GM12878 (cell line): ENCODE data around the gene AP2B1. TPM values are rescaled to one million over a fixed set of nuclear protein-coding genes. Genes with fewer than 3 reads are reported as not detected.

Experiments used
- ATAC-seq: fragments of 200-7000 bp; cut with Tn5 transposase; 3 replicates; pipeline ENCODE4 v1.9.1; 2020; ENCODE audit warnings: mild to moderate bottlenecking, moderate library complexity
- BruUV-seq: library from RNA; stranded (reverse); fragments of 400-500 nt; replicated peaks from 2 replicates; lab custom pipeline; 2021; lab: Mats Ljungman, UMichigan
- CTCF ChIA-PET: fragments of 300-600 bp; sonication (Branson Sonifier 250); formaldehyde crosslinking; extraction: SDS; loops from one replicate; lab custom pipeline; 2021; ENCODE audit warnings: inconsistent platforms; lab: Yijun Ruan, JAX
- POLR2A ChIA-PET: fragments of 350-600 bp; formaldehyde crosslinking; extraction: SDS; loops from one replicate; lab custom pipeline; 2021; ENCODE audit warnings: inconsistent platforms; lab: Charles Lee
- RAD21 ChIA-PET: fragments of 300-600 bp; sonication (Branson Sonifier 250); formaldehyde crosslinking; loops from one replicate; lab custom pipeline; 2023; ENCODE audit warnings: antibody characterized with exemption; ENCODE audit not compliant: unreplicated experiment; lab: Charles Lee
- SMC1A ChIA-PET: fragments of 300-600 bp; sonication (Branson Sonifier 250); formaldehyde crosslinking; loops from one replicate; lab custom pipeline; 2023; ENCODE audit not compliant: unreplicated experiment, uncharacterized antibody; lab: Charles Lee
- DNase-seq: peaks from one replicate; pipeline ENCODE4 v3.0.0-alpha.2; 2011; ENCODE audit warnings: low read depth, low spot score
- FAIRE-seq: peaks from 3 replicates; lab custom pipeline; 2011; peaks lifted over from hg19 to GRCh38; lab: Jason Lieb, UNC
- H2AFZ ChIP-seq: 2 replicates; pipeline ENCODE4 v1.6.0; 2011; ENCODE audit warnings: low read depth, low read length, control low read depth; ENCODE audit not compliant: control insufficient read depth
- H3K27ac ChIP-seq: 2 replicates; pipeline ENCODE4 v1.5.1; 2011; ENCODE audit warnings: control low read depth; ENCODE audit not compliant: control insufficient read depth, insufficient read depth
- H3K27me3 ChIP-seq, 2 experiments: replicated peaks in 1 of 2; 2 replicates each; pipeline versions ENCODE4 v1.6.0 to v1.6.1; 2011; ENCODE audit warnings: low read length in 1 of 2; ENCODE audit not compliant: control insufficient read depth in 2 of 2, insufficient read depth in 2 of 2
- H3K36me3 ChIP-seq, 2 experiments: 2 replicates each; pipeline ENCODE4 v1.5.1; 2011; ENCODE audit warnings: low read length in 1 of 2; ENCODE audit not compliant: control insufficient read depth in 2 of 2, insufficient read depth in 2 of 2
- H3K4me1 ChIP-seq: 2 replicates; pipeline ENCODE4 v1.6.1; 2011; ENCODE audit warnings: mild to moderate bottlenecking, low read length, moderate library complexity, mixed read lengths; ENCODE audit not compliant: control insufficient read depth, insufficient read depth
- H3K4me2 ChIP-seq: 2 replicates; pipeline ENCODE4 v1.6.0; 2011; ENCODE audit warnings: control low read depth; ENCODE audit not compliant: control insufficient read depth, insufficient read depth
- H3K4me3 ChIP-seq: fragments of 200-600 bp; sonication (generic); 2 replicates; pipeline ENCODE4 v1.5.1; 2016
- H3K79me2 ChIP-seq: 2 replicates; pipeline ENCODE4 v1.6.0; 2011; ENCODE audit warnings: low read length; ENCODE audit not compliant: control insufficient read depth, insufficient read depth
- H3K9ac ChIP-seq: 2 replicates; pipeline ENCODE4 v1.8.0; 2011; ENCODE audit warnings: low read length, control low read depth, mixed read lengths; ENCODE audit not compliant: control insufficient read depth, insufficient read depth
- H3K9me3 ChIP-seq: replicated peaks from 3 replicates; pipeline ENCODE4 v1.5.1; 2011; ENCODE audit warnings: mild to moderate bottlenecking, low read length; ENCODE audit not compliant: control insufficient read depth, insufficient read depth
- H4K20me1 ChIP-seq: 2 replicates; pipeline ENCODE4 v1.6.0; 2011; ENCODE audit not compliant: control insufficient read depth, insufficient read depth
- BHLHE40 ChIP-seq, 2 experiments: fragments of 450-650 bp in 1 of 2; IDR thresholded peaks; 2 replicates each; pipeline ENCODE4 v1.6.1; 2011 to 2017; ENCODE audit warnings: low read depth in 2 of 2, borderline replicate concordance in 1 of 2, improper control_type of control experiment in 1 of 2, low read length in 1 of 2, mild to moderate bottlenecking in 1 of 2
- CHD4 ChIP-seq: fragments of 200-600 bp; sonication (generic); IDR thresholded peaks from 2 replicates; pipeline ENCODE4 v1.6.1; 2016; ENCODE audit warnings: mild to moderate bottlenecking
- EGR1 ChIP-seq, 2 experiments: IDR thresholded peaks; 1 replicate in 1 of 2; 2 replicates in 1 of 2; pipeline ENCODE4 v1.6.1; 2011 to 2012; ENCODE audit warnings: low read depth in 2 of 2, low read length in 2 of 2, borderline replicate concordance in 1 of 2, mild to moderate bottlenecking in 1 of 2, moderate library complexity in 1 of 2
- GATAD2B ChIP-seq: fragments of 450-650 bp; conservative IDR thresholded peaks from 2 replicates; pipeline ENCODE4 v1.6.1; 2017; ENCODE audit warnings: low read depth, mild to moderate bottlenecking, moderate library complexity
- LARP7 ChIP-seq: fragments of 450-650 bp; IDR thresholded peaks from 2 replicates; pipeline ENCODE4 v1.6.1; 2017; ENCODE audit warnings: mild to moderate bottlenecking
- MEF2A ChIP-seq: IDR thresholded peaks from 2 replicates; pipeline ENCODE4 v1.6.1; 2011; ENCODE audit warnings: low read depth, mild to moderate bottlenecking, low read length, moderate library complexity; ENCODE audit not compliant: insufficient read depth
- MTA2 ChIP-seq: fragments of 450-650 bp; IDR thresholded peaks from 2 replicates; pipeline ENCODE4 v1.6.1; 2016; ENCODE audit warnings: low read depth, mild to moderate bottlenecking, moderate library complexity
- MYC ChIP-seq: IDR thresholded peaks from 2 replicates; pipeline ENCODE4 v1.6.1; 2011; ENCODE audit warnings: mild to moderate bottlenecking, low read length, moderate library complexity, inconsistent platforms; ENCODE audit not compliant: insufficient read depth, insufficient replicate concordance, insufficient read length, severe bottlenecking
- NR2C2 ChIP-seq: IDR thresholded peaks from 2 replicates; pipeline ENCODE4 v1.6.1; 2011; ENCODE audit warnings: borderline replicate concordance, low read depth; ENCODE audit not compliant: control insufficient read depth, insufficient read length
- POLR2AphosphoS5 ChIP-seq: IDR thresholded peaks from 2 replicates; pipeline ENCODE4 v1.6.1; 2011; ENCODE audit warnings: mild to moderate bottlenecking, low read length, inconsistent platforms
- STAT3 ChIP-seq: IDR thresholded peaks from 2 replicates; pipeline ENCODE4 v1.6.1; 2011; ENCODE audit warnings: low read depth, low read length, improper control_type of control experiment
- SUZ12 ChIP-seq: fragments of 200-600 bp; sonication (generic); IDR thresholded peaks from one replicate; pipeline ENCODE4 v1.6.1; 2018; ENCODE audit warnings: antibody characterized with exemption, mild to moderate bottlenecking; ENCODE audit not compliant: unreplicated experiment
- TCF12 ChIP-seq: IDR thresholded peaks from 2 replicates; pipeline ENCODE4 v1.6.1; 2011; ENCODE audit warnings: low read depth, mild to moderate bottlenecking, low read length
- TCF3 ChIP-seq: IDR thresholded peaks from 2 replicates; pipeline ENCODE4 v1.6.1; 2012; ENCODE audit warnings: low read depth, mild to moderate bottlenecking, low read length, borderline replicate concordance; ENCODE audit not compliant: insufficient read depth
- ZNF622 ChIP-seq: fragments of 450-650 bp; IDR thresholded peaks from 2 replicates; pipeline ENCODE4 v1.6.1; 2017; ENCODE audit warnings: mild to moderate bottlenecking, inconsistent platforms
- ZSCAN29 ChIP-seq: fragments of 450-650 bp; IDR thresholded peaks from 2 replicates; pipeline ENCODE4 v1.6.1; 2017; ENCODE audit warnings: mild to moderate bottlenecking, moderate library complexity
- WGBS: methylation state at CpG from one replicate; pipeline ENCODE4 v1.1.6; 2016; ENCODE audit warnings: low lambda C conversion rate; ENCODE audit not compliant: insufficient replicate concordance, insufficient coverage; ENCODE audit errors: missing lambda C conversion rate; 5-methylcytosine and 5-hydroxymethylcytosine counted together
- in situ Hi-C: fragments of 300-500 bp; cut with MboI; formaldehyde crosslinking; loops from 9 replicates; pipeline ENCODE4 v1.14.3; 2018; ENCODE audit warnings: mixed read lengths
- intact Hi-C: fragments of 100-400 bp; cut with micrococcal nuclease; formaldehyde crosslinking; loops from one replicate; pipeline ENCODE4 v1.14.2; 2022; ENCODE audit not compliant: unreplicated experiment
- polyA plus RNA-seq, 11 experiments: library from polyadenylated mRNA; depleted of rRNA in 4 of 11; unstranded in 6 of 11; stranded (reverse) in 5 of 11; fragments of >200 nt; fragmentation: Nextera tagmentation in 4 of 11; fragmentation: Illumina TruSeq in 1 of 11; extraction: Ambion mirVana in 4 of 11; extraction: Trizol in 1 of 11; gene quantifications; 1 replicate in 1 of 11; 2 replicates in 10 of 11; pipeline versions ENCODE4 v1.2.1 to v1.2.3, GENCODE V29; 2011 to 2016; ENCODE audit warnings: inconsistent platforms in 2 of 11, missing spikeins in 2 of 11, low read depth in 1 of 11
- total RNA-seq, 4 experiments: library from RNA; depleted of rRNA in 3 of 4; stranded (reverse); fragments of >200 nt in 3 of 4; fragmentation: Illumina TruSeq in 1 of 4; extraction: Trizol in 1 of 4; gene quantifications; 2 replicates each; pipeline versions ENCODE4 v1.2.1 to v1.2.3, GENCODE V29; 2013 to 2021
- TF ChIP-seq, protein P1 (sequence below): IDR thresholded peaks from 2 replicates; pipeline ENCODE4 v1.6.1; 2011; ENCODE audit warnings: borderline replicate concordance, low read depth, mild to moderate bottlenecking, moderate library complexity, mixed read lengths, low read length; ENCODE audit not compliant: insufficient read depth; ENCODE audit errors: extremely low read length
- TF ChIP-seq, protein P2 (sequence below): IDR thresholded peaks from 2 replicates; pipeline ENCODE4 v1.6.1; 2012; ENCODE audit warnings: low read depth, low read length, improper control_type of control experiment
- TF ChIP-seq, protein P3 (sequence below): IDR thresholded peaks from 2 replicates; pipeline ENCODE4 v1.6.1; 2011; ENCODE audit warnings: borderline replicate concordance, low read depth, mild to moderate bottlenecking, moderate library complexity, low read length; ENCODE audit not compliant: insufficient read depth, poor library complexity, severe bottlenecking

Gene AP2B1
- total and polyA plus RNA-seq, 10 of the 15 experiments (the other 5 are each of a cell fraction or from before 2014, with no cell fraction given) = 18.6 to 112 (median 53.9) TPM

DNA sequence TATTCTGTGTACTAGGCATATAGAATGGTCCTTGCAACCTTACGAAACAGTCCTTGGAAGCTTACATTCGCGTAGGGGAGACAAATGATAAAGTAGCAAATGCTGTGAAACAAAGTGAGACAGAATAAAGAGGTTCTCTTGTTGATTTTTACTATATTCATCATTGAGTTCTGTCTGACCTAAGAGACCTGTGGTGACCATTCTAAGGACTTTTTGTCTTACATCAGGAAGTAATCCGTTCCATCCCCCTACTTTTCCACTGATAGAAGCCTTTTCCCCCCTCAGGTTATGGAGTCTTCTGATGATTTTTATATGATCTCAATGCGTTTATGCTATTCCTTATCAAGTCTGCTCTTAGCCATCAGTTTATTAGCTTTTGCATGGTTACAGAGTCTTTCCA is 77.6 kb downstream of the AP2B1 start (continued):
- TF ChIP-seq POLR2AphosphoS5 (no peak), LARP7 (no peak), EGR1 (IDR thresholded peaks at IDR 0.05; ENCODE audit: borderline replicate concordance in 1 of 2, low read depth in 2 of 2, low read length in 2 of 2) (no peak), MEF2A (no peak)
- TF ChIP-seq, protein P1, sequence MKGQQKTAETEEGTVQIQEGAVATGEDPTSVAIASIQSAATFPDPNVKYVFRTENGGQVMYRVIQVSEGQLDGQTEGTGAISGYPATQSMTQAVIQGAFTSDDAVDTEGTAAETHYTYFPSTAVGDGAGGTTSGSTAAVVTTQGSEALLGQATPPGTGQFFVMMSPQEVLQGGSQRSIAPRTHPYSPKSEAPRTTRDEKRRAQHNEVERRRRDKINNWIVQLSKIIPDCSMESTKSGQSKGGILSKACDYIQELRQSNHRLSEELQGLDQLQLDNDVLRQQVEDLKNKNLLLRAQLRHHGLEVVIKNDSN = no peak

DNA sequence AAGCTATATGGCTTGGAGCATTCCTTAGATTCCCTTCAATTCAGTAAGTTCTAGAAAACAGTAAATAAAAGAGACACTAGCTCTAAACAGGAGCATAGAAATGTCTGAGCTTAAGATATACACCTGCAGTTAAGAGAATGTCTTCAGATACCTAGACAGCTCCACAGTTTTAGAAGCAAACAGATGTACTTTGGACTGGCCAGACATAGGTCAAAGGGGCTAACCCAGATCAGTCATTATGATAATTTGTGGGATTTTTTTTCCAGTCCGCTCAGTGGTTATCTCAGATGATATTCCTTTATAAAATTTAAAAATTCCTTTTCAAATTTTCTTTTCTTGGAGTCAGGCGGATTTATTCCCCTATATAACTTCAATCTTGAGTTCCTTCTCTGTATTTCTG is 78.5 kb downstream of the AP2B1 start:
- RAD21 ChIA-PET = interaction anchor here (0.9 to 1.4 kb wide), 4 partner anchors 42 to 98 kb away, joined by 3 read pairs; no protein-coding TSS in a partner anchor
- Histone ChIP-seq H3K4me3 (no peak overlapping the region), H3K79me2 (no peaks in the 10 kb centered on the region), H4K20me1 (no peaks in the 10 kb centered on the region), H3K27me3 (no peaks in the 10 kb centered on the region), H3K4me1 (no peaks in the 10 kb centered on the region), H3K27ac (no peak overlapping the region), H2AFZ (no peak overlapping the region), H3K9ac (no peak overlapping the region)
- intact Hi-C loops (no loop called here), in situ Hi-C loops (no loop called here)
- SMC1A ChIA-PET = interaction anchor here (1.0 to 1.3 kb wide), 3 partner anchors 12 to 24 kb away, joined by 3 to 5 read pairs (median 3); no protein-coding TSS in a partner anchor
- DNase-seq = no peak
- CTCF ChIA-PET = interaction anchor here (1.3 to 1.7 kb wide), 2 partner anchors 52 to 83 kb away, joined by 3 to 8 read pairs; no protein-coding TSS in a partner anchor
- WGBS = 100% methylated on average over 2 of the region's 2 CpGs
- TF ChIP-seq SUZ12 (no peak), TCF12 (no peak), TCF3 (no peak), MTA2 (no peak), STAT3 (no peak), NR2C2 (no peak), ZNF622 (no peak), CHD4 (no peak), BHLHE40 (IDR thresholded peaks at IDR 0.05; ENCODE audit: borderline replicate concordance in 1 of 2, low read depth in 2 of 2, low read length in 1 of 2) (no peak), GATAD2B (no peak), ZSCAN29 (no peak), MYC (no peak)
- TF ChIP-seq, protein P2, sequence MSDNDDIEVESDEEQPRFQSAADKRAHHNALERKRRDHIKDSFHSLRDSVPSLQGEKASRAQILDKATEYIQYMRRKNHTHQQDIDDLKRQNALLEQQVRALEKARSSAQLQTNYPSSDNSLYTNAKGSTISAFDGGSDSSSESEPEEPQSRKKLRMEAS = no peak
- TF ChIP-seq, protein P3, sequence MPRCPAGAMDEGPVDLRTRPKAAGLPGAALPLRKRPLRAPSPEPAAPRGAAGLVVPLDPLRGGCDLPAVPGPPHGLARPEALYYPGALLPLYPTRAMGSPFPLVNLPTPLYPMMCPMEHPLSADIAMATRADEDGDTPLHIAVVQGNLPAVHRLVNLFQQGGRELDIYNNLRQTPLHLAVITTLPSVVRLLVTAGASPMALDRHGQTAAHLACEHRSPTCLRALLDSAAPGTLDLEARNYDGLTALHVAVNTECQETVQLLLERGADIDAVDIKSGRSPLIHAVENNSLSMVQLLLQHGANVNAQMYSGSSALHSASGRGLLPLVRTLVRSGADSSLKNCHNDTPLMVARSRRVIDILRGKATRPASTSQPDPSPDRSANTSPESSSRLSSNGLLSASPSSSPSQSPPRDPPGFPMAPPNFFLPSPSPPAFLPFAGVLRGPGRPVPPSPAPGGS = no peak
- TF ChIP-seq, all 136 proteins: peak for 0
- FAIRE-seq (no peak), ATAC-seq (no peak)
- Histone ChIP-seq H3K9me3 (no peaks in the 10 kb centered on the region), H3K36me3 (0 out of 4 replicates have a peak, but pooled peaks cover 0 to 8% of the 10 kb centered on the region in 2 experiments), H3K4me2 (no peak overlapping the region)
- POLR2A ChIA-PET = interaction anchor here (0.6 to 1.2 kb wide), 2 partner anchors 14 to 51 kb away, joined by 3 to 5 read pairs; no protein-coding TSS in a partner anchor
- BruUV-seq = no TSS peak
